ENCODE results near the gene ZNF385B. TPM values are rescaled to one million over a fixed set of nuclear protein-coding genes. Genes with fewer than 3 reads are reported as not detected.

ZNF385B gene
- total and polyA plus RNA-seq, 9 donors, result 4.8 to 20.9 (median 9.1) TPM

DNA sequence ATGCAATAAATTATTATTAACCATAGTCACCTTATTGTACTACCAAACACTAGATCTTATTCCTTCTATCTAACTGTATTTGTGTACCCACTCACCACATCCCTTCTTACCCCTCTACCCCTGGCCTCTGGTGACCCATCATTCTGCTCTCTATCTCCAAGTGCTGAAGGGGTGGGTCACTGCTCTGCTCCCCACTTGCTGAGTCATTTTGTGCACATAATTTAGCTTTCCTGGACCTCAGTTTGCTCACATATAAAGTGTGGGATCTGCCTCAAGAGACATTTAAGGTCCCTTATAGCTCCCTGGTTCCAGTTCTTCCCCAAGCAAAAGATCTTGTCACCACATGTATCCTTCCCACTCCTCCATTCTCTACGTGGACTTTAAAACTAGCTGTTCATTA lies 169.4 kb downstream of the ZNF385B start:
- no peak for DNase-seq
- WGBS, 3 donors, result 79 to 94% (median 92%) methylated on average over 1 of the region's 1 CpG
- intact Hi-C loops (cut with DNase I), result no loop called here
- Histone ChIP-seq H3K36me3 (no peaks in the 10 kb centered on the region), H3K27ac (no peak overlapping the region), H3K4me3 (no peak overlapping the region), H3K9me3 (no peaks in the 10 kb centered on the region), H3K27me3 (no peaks in the 10 kb centered on the region), H3K4me1 (ENCODE audit: insufficient read depth) (no peaks in the 10 kb centered on the region)
- TF ChIP-seq EP300 (IDR thresholded peaks at IDR 0.05) (no peak), POLR2A (IDR thresholded peaks at IDR 0.05) (no peak)
- TF ChIP-seq, protein P1, sequence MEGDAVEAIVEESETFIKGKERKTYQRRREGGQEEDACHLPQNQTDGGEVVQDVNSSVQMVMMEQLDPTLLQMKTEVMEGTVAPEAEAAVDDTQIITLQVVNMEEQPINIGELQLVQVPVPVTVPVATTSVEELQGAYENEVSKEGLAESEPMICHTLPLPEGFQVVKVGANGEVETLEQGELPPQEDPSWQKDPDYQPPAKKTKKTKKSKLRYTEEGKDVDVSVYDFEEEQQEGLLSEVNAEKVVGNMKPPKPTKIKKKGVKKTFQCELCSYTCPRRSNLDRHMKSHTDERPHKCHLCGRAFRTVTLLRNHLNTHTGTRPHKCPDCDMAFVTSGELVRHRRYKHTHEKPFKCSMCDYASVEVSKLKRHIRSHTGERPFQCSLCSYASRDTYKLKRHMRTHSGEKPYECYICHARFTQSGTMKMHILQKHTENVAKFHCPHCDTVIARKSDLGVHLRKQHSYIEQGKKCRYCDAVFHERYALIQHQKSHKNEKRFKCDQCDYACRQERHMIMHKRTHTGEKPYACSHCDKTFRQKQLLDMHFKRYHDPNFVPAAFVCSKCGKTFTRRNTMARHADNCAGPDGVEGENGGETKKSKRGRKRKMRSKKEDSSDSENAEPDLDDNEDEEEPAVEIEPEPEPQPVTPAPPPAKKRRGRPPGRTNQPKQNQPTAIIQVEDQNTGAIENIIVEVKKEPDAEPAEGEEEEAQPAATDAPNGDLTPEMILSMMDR (IDR thresholded peaks at IDR 0.05), result no peak

DNA sequence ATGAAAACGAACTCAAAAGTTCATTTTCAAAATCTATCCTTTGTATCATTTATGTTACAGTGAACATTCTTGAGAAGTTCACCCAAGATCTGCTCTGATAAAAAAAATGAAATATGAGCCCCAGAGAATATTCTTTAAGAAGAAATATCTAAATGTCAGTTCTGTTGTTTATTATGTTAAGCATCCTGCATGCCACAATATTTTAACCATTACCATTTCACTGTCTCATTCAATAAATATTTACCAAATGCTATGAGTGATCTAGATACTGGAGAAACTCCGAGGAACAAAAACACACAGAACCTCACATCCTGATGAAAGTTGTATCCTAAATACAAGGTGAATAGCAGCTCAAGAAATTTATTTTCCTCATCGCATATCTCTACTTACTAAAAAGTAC lies 170.2 kb downstream of the ZNF385B start:
- H3K4me3 ChIP-seq, result no peak overlapping the region
- H3K27ac ChIP-seq, result no peak overlapping the region
- H3K27me3 ChIP-seq, result no peaks in the 10 kb centered on the region
- intact Hi-C loops (cut with DNase I), result no loop called here
- TF ChIP-seq, protein P1 (IDR thresholded peaks at IDR 0.05), result no peak
- TF ChIP-seq EP300 (IDR thresholded peaks at IDR 0.05), result no peak
- no peaks in the 10 kb centered on the region for H3K4me1 ChIP-seq (ENCODE audit: insufficient read depth)
- no peaks in the 10 kb centered on the region for H3K9me3 ChIP-seq
- WGBS, 3 donors, result 79 to 89% (median 83%) methylated on average over 3 of the region's 3 CpGs
- no peaks in the 10 kb centered on the region for H3K36me3 ChIP-seq
- DNase-seq, result no peak

DNA sequence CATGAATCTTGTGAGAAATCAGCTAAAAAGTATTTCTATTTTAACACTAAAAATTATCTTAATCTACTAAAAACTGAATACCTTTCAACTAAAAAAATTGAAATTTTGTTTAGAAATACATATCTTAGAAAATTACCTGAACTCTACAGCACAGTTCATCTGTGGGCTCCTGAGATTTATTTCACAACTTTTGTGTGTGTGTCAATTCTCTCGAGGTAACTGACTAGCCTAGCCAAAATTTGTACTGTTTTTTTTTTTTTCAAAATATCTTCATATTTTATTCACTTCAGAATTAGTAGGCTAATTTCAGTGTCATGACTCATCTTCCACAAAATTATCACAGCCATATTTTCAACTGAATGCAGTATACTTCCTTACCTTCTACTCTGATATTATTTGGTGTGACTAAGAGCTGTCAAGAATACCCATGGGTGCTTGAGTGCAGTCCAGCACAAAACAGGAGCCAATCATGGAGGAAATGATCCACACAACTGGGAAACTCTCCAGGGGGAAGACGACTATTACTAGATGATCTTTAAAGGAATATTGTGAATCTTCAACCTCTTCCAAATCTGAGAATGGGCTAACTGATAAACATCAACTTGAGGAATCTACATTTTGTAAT lies 174.6 kb downstream of the ZNF385B start:
- no peak for TF ChIP-seq EP300 (IDR thresholded peaks at IDR 0.05)
- no peak for TF ChIP-seq POLR2A (IDR thresholded peaks at IDR 0.05)
- TF ChIP-seq, protein P1 (IDR thresholded peaks at IDR 0.05), result no peak
- H3K36me3 ChIP-seq, result no peaks in the 10 kb centered on the region
- no peaks in the 10 kb centered on the region for H3K27me3 ChIP-seq
- H3K4me3 ChIP-seq, result no peak overlapping the region
- intact Hi-C loops (cut with DNase I), result no loop called here
- no peaks in the 10 kb centered on the region for H3K9me3 ChIP-seq
- DNase-seq, result no peak
- no peak overlapping the region for H3K27ac ChIP-seq
- WGBS, 3 donors, result 47 to 58% (median 51%) methylated on average over 2 of the region's 2 CpGs
- H3K4me1 ChIP-seq (ENCODE audit: insufficient read depth), result no peaks in the 10 kb centered on the region

DNA sequence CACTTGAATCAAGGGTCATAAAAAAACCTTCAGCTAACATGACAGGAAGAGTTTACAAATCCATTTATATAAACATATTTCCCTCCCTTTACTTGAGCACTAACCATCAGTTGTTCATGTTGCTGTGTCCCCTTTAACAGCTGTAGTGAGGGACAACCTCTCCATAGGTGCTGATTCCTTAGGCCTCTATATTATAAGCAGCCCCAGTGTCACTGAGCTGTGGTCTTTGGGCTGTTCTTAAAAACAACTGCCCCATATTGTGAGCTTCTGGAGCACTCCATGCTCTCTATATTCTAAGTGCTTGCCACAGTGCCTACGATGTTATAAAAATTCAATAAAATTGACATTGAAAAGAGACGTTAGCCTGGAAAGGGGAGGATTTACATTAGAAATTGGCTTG lies 175.3 kb downstream of the ZNF385B start:
- intact Hi-C loops (cut with DNase I), result no loop called here
- TF ChIP-seq, protein P1 (IDR thresholded peaks at IDR 0.05), result no peak
- no peak for TF ChIP-seq POLR2A (IDR thresholded peaks at IDR 0.05)
- no peak for TF ChIP-seq EP300 (IDR thresholded peaks at IDR 0.05)
- H3K4me3 ChIP-seq, result no peak overlapping the region
- DNase-seq, result no peak
- H3K27ac ChIP-seq, result no peak overlapping the region
- no peaks in the 10 kb centered on the region for H3K27me3 ChIP-seq
- no peaks in the 10 kb centered on the region for H3K9me3 ChIP-seq
- no peaks in the 10 kb centered on the region for H3K4me1 ChIP-seq (ENCODE audit: insufficient read depth)
- H3K36me3 ChIP-seq, result no peaks in the 10 kb centered on the region
- WGBS, 3 donors, result 91 to 94% (median 92%) methylated on average over 2 of the region's 2 CpGs

Measured in ovary (tissue), 9 donors.